IPS-NIHi11 (cell line): ENCODE data around the gene KMT5B.

Experiments
- DNase-seq: peaks from one replicate; pipeline ENCODE4 v3.0.0; 2012; ENCODE audit warnings: mixed read lengths, low spot score

The KMT5B gene

DNA sequence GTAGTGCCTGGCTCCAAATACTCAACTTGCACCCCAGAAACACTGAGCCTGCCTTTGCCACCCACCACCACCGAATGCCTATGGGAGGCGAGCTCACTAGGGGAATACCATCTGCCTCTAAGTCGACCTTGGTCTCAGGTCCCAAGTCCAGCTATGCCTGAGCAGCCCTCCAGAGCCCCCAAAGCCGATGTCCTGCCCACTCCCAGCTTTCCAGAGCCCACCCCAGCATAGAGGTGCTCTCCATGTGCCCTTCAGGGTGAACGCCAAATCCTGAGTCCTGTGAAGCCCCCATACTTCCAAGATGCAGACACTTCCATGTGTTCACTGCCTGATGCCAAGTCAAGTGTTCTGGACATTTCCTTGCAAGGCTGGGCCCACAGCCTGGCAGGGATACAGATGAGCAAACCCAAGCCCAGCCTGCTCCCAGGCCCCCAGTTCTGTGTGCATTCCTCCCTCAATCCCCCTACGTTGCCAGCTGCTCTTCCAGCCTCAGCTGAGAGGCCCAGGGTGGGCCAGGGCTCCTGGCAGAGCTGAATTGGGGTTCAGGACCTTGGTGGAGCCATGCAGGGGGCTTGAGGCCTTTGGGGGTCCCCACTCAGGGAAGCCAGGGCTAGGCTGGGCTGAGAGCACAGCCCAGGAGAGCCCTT, 2.6 kb upstream of the KMT5B start:
- no peak for DNase-seq

DNA sequence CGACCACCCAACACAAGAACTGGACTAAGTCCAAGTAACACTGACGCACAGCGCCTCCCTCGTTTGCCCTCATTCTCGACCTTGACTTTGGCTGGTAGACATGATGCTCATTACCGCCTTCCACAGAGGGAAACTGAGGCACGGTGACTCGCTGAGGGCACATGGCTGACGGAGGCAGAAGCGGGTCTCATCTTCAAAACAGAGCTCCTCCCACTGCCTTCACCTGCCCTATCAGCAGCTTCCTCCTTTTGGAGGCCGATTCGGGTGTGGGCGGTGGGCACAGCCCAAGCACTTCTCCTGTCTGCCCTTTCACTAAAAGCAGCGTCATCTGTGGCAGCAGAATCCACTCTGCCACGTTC, 2.0 kb upstream of the KMT5B start:
- no peak for DNase-seq

DNA sequence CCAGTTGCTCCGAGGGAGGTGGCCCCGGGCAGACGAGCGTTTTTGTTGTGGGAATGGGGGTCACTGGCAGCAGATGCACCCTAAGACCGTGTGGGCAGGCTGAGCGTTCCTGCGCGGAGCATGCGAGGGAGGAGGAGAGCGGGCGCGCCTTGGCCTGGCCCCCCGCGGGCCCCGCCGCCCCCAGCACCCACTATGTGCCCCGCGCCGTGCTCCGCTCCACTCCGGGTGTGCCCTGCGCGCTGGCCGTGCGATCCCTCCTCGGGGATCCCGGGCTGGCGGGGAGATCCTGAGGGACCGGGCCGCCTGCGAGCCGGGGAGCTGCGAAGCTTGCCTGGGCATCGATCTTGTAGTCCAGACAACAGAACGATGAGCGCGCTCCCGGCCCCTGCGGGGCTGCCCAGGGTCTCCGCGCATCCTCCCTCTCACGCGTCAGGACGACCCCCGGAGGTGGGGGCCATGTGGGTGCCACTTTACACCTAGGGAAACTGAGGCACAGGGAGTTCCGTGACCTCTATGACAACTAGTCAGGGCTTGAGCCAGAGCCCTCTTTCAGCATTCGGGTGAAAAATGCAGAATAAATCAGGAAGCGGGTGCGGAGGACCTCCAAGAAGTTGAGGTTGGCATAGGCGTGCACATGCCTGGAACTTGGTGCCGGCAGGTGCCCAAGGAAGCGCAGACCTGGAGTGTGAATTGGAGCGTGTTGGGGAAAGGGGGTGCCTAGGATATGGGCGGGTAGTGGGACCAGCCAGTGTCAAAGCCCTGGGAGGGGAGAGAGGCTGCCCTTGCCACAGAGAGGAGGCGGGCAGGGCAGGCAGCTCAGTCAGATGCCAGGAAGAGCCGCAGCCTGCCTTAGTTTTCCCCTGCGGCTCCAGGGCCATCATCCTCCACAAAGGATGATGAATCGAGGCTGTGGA, 1.3 kb upstream of the KMT5B start:
- DNase-seq, result peak; percentile 43

DNA sequence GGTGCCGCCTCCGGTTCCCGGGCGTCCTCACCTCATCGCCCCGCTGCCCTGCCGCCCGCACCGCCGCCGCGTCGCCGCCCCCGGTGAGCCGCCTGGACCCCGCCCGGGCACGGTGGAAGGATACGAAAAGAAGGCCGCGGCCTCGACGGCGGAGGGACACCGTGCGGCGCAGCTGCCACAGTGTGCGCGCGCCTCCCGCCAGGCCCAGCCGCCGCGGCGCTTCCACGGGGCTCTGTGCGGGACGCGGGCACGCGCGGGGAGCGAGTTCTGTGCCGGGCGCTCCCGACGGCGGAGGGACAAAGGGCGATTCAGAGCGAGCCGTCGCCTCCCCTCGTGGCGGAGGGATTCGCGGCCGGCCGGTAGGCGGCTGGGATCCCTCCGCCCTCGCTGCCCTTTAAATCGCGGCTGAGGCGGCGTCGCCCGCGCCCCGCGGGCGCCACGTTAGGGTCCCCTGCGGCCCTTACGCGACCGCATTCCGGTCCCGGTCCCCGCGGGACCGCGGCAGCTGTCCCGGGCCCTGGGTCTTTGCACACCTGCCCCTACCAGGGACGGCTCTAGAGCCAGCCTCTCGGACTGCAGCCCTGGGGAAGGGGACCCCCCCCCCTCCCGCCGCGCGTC, 568 bp upstream of the KMT5B start:
- peak; percentile 92 for DNase-seq

DNA sequence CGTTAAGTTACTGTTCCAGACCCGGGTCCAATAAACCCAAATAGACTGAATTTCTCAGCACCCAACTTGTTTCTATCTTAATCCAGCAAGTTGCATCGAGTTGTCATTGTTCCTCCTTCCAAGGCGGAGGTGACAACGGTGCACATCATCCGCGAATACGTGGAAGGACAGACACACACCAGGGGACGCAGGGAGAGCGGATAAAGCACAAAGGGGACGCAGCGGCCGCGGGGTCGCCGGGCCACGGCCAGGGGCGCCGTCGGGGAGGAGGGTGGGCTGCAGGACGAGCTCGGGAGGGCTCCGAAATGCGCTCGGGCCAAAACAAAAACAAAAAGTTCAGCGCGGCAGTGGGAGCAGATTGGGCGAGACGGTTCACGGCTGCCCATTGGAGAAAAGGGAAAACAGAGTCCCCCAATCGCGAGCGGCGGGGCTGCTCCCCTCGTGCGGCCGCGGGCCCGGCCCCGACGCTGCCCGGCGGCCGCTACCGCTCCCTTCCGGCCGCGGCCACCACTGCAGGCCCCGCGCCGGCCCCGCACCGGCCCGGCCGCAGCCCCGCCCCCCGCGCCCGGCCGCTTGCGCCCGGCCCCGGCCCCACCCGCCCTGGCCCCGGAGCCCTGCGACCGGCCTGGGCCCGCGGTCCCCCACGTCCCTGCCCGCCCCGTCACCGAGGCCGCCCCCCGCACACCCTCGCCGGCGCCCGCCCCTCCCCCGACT, 518 bp downstream of the KMT5B start:
- DNase-seq, result peak; percentile 85

- DNase-seq, result no peak
Measured at GRCh38 chr11:68211546-68211945, 1.6 kb downstream of the KMT5B start.

DNA sequence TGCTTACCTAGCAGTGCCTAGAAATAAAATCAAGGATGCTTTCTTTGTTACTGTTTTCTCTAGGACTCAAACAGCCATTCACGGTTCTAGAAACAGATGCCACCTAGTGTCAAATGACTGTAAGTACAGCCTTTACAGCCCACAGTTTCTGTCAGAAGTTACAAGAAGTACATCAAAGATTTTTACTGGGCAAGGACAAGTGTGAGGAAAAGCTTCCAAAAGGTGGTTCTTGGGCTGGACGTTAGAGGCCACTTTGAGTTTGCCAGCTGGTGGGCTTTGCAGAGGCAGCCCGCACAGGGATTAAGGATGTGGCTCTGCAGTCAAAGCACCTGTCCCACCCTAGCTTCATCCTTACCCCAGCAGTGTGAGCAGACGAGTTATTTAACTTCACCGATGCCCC, 6.9 kb downstream of the KMT5B start:
- DNase-seq, result peak; percentile 49

DNA sequence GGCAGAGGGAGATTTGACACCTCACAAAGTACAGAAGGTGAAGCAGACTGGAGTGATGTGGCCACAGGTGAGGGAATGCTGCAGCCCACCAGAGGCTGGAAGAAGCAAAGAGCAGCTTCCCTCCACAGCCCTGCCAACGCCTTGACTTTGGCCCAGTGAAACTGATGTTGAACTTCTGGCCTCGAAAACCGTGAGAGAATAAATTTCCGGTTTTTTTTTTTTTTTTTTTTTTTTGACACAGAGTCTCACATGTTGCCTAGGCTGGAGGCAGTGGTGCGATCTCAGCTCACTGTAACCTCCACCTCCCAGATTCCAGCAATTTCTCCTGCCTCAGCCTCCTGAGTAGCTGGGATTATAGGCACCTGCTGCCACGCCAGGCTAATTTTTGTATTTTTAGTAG, 8.7 kb downstream of the KMT5B start:
- DNase-seq, result no peak

DNA sequence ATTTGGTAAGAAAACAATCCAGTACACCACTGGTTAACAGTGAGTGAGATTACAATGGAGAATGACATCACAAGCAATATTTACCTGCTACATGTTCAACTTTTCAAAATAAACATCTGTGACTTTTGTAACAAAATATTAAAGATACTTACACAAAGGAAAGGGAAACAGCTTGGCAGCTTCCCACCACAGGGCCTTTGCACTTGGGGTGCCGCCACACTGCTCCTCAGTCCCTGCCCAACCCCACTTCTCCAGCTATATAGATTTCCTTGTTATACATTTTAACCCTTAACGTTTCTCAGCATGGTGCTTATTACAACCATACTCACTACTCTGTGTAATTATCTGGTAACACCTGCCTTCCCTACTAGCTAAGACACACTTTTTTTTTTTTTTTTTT, 10.9 kb downstream of the KMT5B start:
- DNase-seq, result no peak

- no peak for DNase-seq
Measured at GRCh38 chr11:68201492-68201891, 11.6 kb downstream of the KMT5B start.

- DNase-seq, result no peak
Measured at GRCh38 chr11:68200639-68201038, 12.5 kb downstream of the KMT5B start.

DNA sequence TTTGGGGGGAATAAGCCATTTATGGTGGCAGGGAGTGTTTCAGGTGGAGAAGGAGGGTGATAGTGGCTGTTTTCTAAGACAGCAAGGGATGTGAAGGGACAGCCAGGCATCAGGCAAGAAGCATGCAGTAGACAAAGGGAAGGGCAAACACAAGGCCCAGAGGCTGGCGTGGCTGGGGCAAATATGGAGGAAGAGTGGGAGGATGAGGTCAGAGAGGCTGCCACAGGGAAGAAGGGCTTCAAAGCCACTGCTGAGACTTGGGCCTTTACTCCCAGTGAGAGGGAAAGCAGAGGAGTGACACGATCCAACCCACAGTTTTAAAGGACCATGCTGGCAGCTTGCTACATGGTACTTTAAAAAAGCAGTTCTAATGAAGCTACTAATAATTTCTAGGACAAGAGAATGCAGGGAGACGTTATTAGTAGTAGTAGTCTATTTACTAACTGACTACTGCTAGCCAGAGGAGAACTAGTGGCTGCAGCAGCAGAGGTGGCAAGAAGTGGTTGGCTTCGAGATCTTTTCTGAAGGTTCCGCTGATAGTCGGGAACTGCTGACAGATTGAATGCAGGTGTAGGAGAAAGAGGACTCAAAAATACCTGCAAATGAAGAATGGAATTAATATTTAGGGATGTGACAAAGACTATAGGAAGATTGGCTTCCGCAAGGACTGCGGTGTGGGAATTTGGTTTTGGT, 13.7 kb downstream of the KMT5B start:
- no peak for DNase-seq

DNA sequence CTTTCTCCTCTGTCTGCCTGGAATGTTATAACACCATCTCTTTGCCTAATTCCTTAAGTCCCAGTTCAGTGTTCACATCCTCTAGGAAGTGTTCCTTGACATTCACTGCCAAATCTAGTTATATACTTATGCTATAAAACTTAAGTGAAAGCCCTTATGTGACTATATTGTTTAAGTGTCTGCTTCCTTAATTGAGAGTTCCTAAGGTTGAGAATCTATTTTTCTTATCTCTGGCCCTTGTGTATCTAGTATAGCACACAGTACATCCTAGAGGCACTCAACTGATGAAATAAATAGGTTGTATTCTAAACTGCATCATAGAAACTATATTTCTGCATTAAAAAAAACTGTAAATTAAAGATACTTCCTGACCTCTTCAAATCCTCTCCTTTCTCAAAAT, 16.9 kb downstream of the KMT5B start:
- DNase-seq, result no peak

DNA sequence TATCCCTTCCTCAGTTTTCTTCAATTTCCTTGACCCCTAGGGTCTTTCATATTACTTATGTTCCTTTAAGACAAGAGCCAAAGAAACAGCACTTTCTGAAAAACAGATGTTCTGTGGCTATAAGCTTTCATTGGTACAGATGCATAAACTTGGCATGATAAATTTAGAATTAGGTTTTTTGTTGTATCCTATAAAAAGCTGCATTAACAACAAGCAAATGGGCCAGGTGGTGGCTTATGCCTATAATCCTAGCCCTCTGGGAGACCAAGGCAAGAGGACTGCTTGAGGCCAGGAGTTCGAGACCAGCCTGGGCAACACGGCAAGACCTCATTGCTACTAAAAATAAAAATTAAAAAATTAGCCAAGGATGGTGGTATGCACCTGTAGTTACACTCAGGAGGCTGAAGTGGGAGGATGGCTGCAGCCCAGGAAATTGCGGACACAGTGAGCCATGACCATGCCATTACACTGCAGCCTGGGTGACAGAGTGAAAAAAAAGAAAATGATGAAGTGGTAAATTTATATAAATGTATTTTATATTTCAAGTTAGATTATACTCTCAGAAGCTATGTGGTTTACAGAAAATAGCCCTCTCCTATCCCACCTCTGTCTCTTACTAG, 18.3 kb downstream of the KMT5B start:
- DNase-seq, result no peak

DNA sequence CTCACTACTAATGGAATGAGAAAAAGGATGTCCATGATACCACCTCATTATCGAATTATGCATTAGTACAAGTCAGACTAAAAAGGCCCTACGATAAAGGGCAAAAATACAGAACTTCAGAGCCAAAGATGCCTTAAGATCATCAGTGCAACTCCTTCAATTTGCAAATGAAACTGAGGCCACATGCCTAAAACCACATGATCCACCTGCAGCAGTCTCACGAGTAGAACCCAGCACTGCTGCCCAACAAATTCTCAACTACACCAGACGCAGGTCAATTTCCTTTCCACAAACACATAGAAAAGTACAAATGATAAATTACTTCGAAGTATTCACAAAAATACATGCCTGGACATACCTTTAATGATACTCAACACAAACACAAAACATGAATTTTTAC, 20.1 kb downstream of the KMT5B start:
- DNase-seq, result no peak

DNA sequence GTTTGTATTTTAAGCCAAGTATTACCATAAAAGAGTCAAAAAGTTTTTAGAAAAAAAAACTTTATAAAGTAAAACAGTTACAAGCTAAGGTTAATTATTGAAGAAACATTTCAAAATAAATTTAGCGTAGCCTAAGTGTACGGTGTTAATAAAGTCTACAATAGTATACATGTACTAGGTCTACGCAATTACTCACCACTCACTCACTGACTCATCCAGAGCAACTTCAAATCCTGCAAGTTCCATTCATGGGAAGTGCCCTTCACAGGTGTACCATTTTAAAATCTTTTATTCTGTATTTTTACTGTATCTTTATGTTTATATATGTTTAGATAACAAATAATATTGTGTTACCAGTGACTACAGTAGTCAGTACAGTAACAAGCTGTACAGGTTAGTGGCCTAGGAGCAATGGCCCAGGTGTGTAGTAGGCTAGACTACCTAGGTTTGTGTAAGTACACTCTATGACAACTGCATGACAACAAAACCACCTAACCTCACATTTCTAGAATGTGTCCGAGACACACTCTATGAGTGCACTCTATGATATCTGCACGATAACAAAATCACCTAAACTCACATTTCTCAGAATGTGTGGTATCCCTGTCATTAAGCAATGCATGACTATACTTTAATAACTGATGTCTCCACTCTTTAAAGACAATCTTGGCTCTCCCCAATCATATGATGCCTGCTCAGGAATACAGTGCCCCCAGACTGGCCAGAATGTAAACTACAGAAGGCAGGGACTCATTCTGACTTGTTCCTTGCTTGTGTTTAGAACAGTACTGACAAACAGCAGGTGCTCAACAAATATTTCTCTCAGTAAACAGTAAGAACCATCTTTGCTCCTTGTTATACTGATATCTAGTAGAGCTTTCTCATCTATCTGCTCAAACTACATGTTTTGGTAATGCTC, 21.2 kb downstream of the KMT5B start:
- no peak for DNase-seq

DNA sequence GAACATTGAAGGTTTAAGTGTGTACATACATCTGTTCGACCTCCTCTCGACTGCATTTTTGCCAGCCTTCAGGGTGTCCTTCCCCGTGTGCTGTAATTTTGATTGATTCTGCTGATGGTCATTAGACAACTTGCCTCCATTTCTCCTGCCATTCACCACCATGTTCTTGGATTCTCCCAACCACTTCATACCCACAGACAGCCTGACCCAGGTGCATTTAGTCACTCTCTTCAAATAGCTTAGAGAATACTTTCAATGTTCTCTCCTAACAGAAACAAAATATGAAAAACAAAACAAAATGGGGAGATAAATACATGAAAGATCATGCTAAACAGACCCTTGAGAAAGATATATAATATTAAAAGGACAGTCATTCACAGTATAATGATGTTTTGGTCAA, 23.2 kb downstream of the KMT5B start:
- no peak for DNase-seq

- DNase-seq, result no peak
Measured at GRCh38 chr11:68189082-68189481, 24.0 kb downstream of the KMT5B start.

- peak; percentile 36 for DNase-seq
Measured at GRCh38 chr11:68186061-68186460, 27.0 kb downstream of the KMT5B start.

DNA sequence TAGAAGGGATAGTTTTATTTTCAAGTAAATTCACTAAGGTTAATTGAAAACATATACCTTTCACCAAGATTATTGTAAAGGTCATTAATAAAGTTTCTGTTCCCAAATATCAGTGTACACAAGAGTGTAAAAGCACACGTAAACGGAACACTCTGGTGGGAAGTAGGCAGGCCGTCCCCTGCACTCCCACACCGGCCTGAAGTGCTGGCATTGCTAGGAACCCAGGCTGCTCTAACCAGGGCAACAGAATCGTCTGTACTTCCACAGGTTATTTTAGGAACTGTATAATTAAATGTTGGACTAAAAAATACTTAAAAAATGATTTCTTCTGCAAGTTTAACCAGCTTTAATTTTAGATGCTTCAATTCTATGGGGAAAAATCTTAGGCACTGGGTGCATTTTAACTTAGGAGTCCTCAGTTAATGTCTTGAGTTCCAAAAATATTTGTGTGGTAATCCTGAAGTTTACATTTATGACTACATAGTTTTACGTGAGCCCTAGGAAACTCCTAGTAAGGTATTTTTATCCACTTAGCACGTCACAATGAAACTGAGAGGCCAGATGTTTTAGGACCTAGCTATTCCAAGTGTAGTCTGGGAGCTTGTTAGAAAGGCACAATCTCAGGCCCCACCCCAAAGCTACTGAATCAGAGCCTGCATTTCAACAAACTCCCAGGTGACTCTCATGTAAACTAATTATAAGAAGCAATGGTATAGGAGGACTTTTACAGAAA, 31.2 kb downstream of the KMT5B start:
- no peak for DNase-seq
